Endothelial cell of umbilical vein (primary cell): ENCODE data around the gene YAP1. TPM values are rescaled to one million over a fixed set of nuclear protein-coding genes. Genes with fewer than 3 reads are reported as not detected.
A peak's percentile ranks its signal among the peaks of the same experiment; 100 is the strongest.

ENCODE experiments used
- BruUV-seq: library from RNA; stranded (reverse); fragments of 400-500 nt; replicated peaks from 2 replicates; lab custom pipeline; 2021; lab: Mats Ljungman, UMichigan
- CTCF ChIA-PET: fragments of 300-600, 350-600 bp; sonication (Branson Sonifier 250); formaldehyde crosslinking; loops from one replicate; lab custom pipeline; 2021; ENCODE audit warnings: antibody characterized with exemption, inconsistent platforms; lab: Charles Lee
- POLR2A ChIA-PET: fragments of 300-600, 350-600 bp; sonication (Branson Sonifier 250); formaldehyde crosslinking; loops from one replicate; lab custom pipeline; 2021; ENCODE audit warnings: antibody characterized with exemption, inconsistent platforms; lab: Charles Lee
- DNase-seq: peaks from one replicate; pipeline ENCODE4 v3.0.0-alpha.2; 2011; ENCODE audit warnings: low read depth, low spot score
- FAIRE-seq: peaks from 2 replicates; lab custom pipeline; 2011; peaks lifted over from hg19 to GRCh38; lab: Jason Lieb, UNC
- H2AFZ ChIP-seq: 2 replicates; pipeline ENCODE4 v1.6.0; 2012; ENCODE audit warnings: low read depth, low read length, control low read depth, inconsistent platforms
- H3K27ac ChIP-seq: 2 replicates; pipeline ENCODE4 v1.5.1; 2011; ENCODE audit warnings: low read depth, mild to moderate bottlenecking, control low read depth, low read length, moderate library complexity; ENCODE audit not compliant: insufficient read depth
- H3K27me3 ChIP-seq, 2 experiments: 2 replicates each; pipeline versions ENCODE4 v1.6.0 to v1.6.1; 2011; ENCODE audit warnings: low read length in 2 of 2, mixed read lengths in 1 of 2; ENCODE audit not compliant: control insufficient read depth in 2 of 2, insufficient read depth in 2 of 2
- H3K36me3 ChIP-seq, 2 experiments: 2 replicates in 1 of 2; 3 replicates in 1 of 2; pipeline ENCODE4 v1.5.1; 2011; ENCODE audit warnings: low read length in 2 of 2, mild to moderate bottlenecking in 1 of 2, moderate library complexity in 1 of 2; ENCODE audit not compliant: control insufficient read depth in 2 of 2, insufficient read depth in 2 of 2; ENCODE audit errors: extremely low read depth in 1 of 2
- H3K4me1 ChIP-seq: 3 replicates; pipeline ENCODE4 v1.5.1; 2011; ENCODE audit warnings: mild to moderate bottlenecking, low read length; ENCODE audit not compliant: control insufficient read depth, insufficient read depth; ENCODE audit errors: extremely low read depth
- H3K4me2 ChIP-seq: 2 replicates; pipeline ENCODE4 v1.6.1; 2011; ENCODE audit warnings: low read length, control low read depth, mixed read lengths; ENCODE audit not compliant: insufficient read depth
- H3K4me3 ChIP-seq, 3 experiments: fragments of 200-600 bp in 1 of 3; sonication (generic), shearing (Covaris generic) in 1 of 3; replicated peaks in 1 of 3; 2 replicates each; pipeline ENCODE4 v1.5.1; 2011 to 2016; ENCODE audit warnings: control low read depth in 3 of 3, low read length in 3 of 3, mild to moderate bottlenecking in 2 of 3, inconsistent platforms in 1 of 3, low read depth in 1 of 3, moderate library complexity in 1 of 3; ENCODE audit not compliant: insufficient read depth in 1 of 3
- H3K79me2 ChIP-seq: 2 replicates; pipeline ENCODE4 v1.6.0; 2012; ENCODE audit warnings: low read length, inconsistent platforms; ENCODE audit not compliant: control insufficient read depth, insufficient read depth
- H3K9ac ChIP-seq: replicated peaks from 2 replicates; pipeline ENCODE3; 2011; ENCODE audit warnings: low read length, control low read depth; ENCODE audit not compliant: insufficient read depth; ENCODE audit errors: extremely low read depth
- H3K9me1 ChIP-seq: replicated peaks from 3 replicates; pipeline ENCODE4 v1.6.0; 2011; ENCODE audit warnings: mild to moderate bottlenecking, low read length; ENCODE audit not compliant: control insufficient read depth, insufficient read depth; ENCODE audit errors: extremely low read depth
- H3K9me3 ChIP-seq: replicated peaks from 2 replicates; pipeline ENCODE4 v1.5.1; 2012; ENCODE audit warnings: low read length, inconsistent platforms; ENCODE audit not compliant: control insufficient read depth, insufficient read depth
- H4K20me1 ChIP-seq: replicated peaks from 2 replicates; pipeline ENCODE3; 2011; ENCODE audit warnings: mild to moderate bottlenecking, low read length; ENCODE audit not compliant: control insufficient read depth, insufficient read depth; ENCODE audit errors: extremely low read depth
- CTCF ChIP-seq, 2 donors: IDR thresholded peaks; 1 replicate in 1 of 2; 2 replicates in 1 of 2; pipeline ENCODE4 v1.5.1; 2011; ENCODE audit warnings: low read length in 2 of 2, mild to moderate bottlenecking in 2 of 2, moderate library complexity in 2 of 2, control low read depth in 1 of 2, inconsistent platforms in 1 of 2, low read depth in 1 of 2; ENCODE audit not compliant: insufficient read depth in 1 of 2; ENCODE audit errors: extremely low read depth in 1 of 2
- EZH2 ChIP-seq: IDR thresholded peaks from 2 replicates; pipeline ENCODE4 v1.6.1; 2012; ENCODE audit warnings: borderline replicate concordance, low read depth, mild to moderate bottlenecking, moderate library complexity, low read length, inconsistent platforms; ENCODE audit not compliant: severe bottlenecking
- FOS ChIP-seq: IDR thresholded peaks from 2 replicates; pipeline ENCODE4 v1.6.1; 2011; ENCODE audit warnings: mild to moderate bottlenecking, low read length, moderate library complexity, borderline replicate concordance; ENCODE audit not compliant: insufficient read depth
- JUN ChIP-seq: IDR thresholded peaks from 2 replicates; pipeline ENCODE4 v1.6.1; 2011; ENCODE audit warnings: borderline replicate concordance, low read depth; ENCODE audit not compliant: insufficient read length, insufficient read depth
- MAX ChIP-seq: IDR thresholded peaks from 2 replicates; pipeline ENCODE4 v1.6.1; 2011; ENCODE audit not compliant: insufficient read depth, insufficient read length
- POLR2A ChIP-seq: IDR thresholded peaks from 2 replicates; pipeline ENCODE4 v1.6.1; 2012; ENCODE audit warnings: low read depth, mild to moderate bottlenecking, control low read depth, low read length
- POLR2AphosphoS5 ChIP-seq: IDR thresholded peaks from 2 replicates; pipeline ENCODE4 v1.6.1; 2012; ENCODE audit warnings: low read depth, mild to moderate bottlenecking, control low read depth, low read length, moderate library complexity; ENCODE audit not compliant: insufficient read depth
- dilution Hi-C: fragments of 300-500 bp; cut with MboI; formaldehyde crosslinking; loops from one replicate; pipeline ENCODE4 v1.15.0; 2019; ENCODE audit warnings: low sequenced_read_pairs; ENCODE audit not compliant: extremely low pct_ligation_motif_present
- intact Hi-C: fragments of 100-400 bp; cut with micrococcal nuclease; formaldehyde crosslinking; loops from one replicate; pipeline ENCODE4 v1.10.0; 2022
- polyA plus RNA-seq, 4 experiments: library from polyadenylated mRNA; depleted of rRNA in 3 of 4; stranded (reverse) in 3 of 4; unstranded in 1 of 4; fragments of >200 nt; gene quantifications; 2 replicates each; pipeline versions ENCODE4 v1.2.1 to v1.2.3, GENCODE V29; 2011 to 2012; ENCODE audit warnings: missing spikeins in 1 of 4
- total RNA-seq: library from RNA; stranded (reverse); gene quantifications from 2 replicates; pipeline ENCODE4 v1.2.3, GENCODE V29; 2021

The YAP1 gene
- total and polyA plus RNA-seq, 2 donors (not counting 3 experiments of a cell fraction or from before 2014, with no cell fraction given), result 32.6 to 48.9 TPM

- no peaks in the 10 kb centered on the region for H3K9me3 ChIP-seq
- intact Hi-C loops (no loop called here), dilution Hi-C loops (no loop called here)
- H3K4me2 ChIP-seq, result no peak overlapping the region
- H3K27me3 ChIP-seq, result no peaks in the 10 kb centered on the region
- FAIRE-seq (no peak), DNase-seq (peak; percentile 4)
- peaks cover 2% of the 10 kb centered on the region for H4K20me1 ChIP-seq
- no TSS peak for BruUV-seq
- CTCF ChIA-PET, result interaction anchor here (0.6 to 2.0 kb wide), 2 partner anchors 10 to 14 kb away, joined by 3 to 10 read pairs; no protein-coding TSS in a partner anchor
- H3K9ac ChIP-seq, result no peak overlapping the region
- H2AFZ ChIP-seq, result no peak overlapping the region
- TF ChIP-seq FOS (no peak), JUN (no peak), CTCF (IDR thresholded peaks at IDR 0.05; ENCODE audit: extremely low read depth in 1 of 2, insufficient read depth in 1 of 2, low read depth in 1 of 2, low read length in 2 of 2) (no peak), POLR2AphosphoS5 (no peak), EZH2 (no peak), MAX (no peak), POLR2A (no peak)
- peaks cover 0 to under 1% of the 10 kb centered on the region in 2 experiments for H3K36me3 ChIP-seq
- H3K27ac ChIP-seq, result no peak overlapping the region
- no peaks in the 10 kb centered on the region for H3K9me1 ChIP-seq
- peaks cover 5% of the 10 kb centered on the region for H3K79me2 ChIP-seq
- no peaks in the 10 kb centered on the region for H3K4me1 ChIP-seq
- no peak overlapping the region for H3K4me3 ChIP-seq
- POLR2A ChIA-PET, result no interaction called here
These were observed 47.0 kb downstream of the YAP1 start for GRCh38 chr11:102157219-102157618.
